ENCODE data around the gene TCERG1L.

TCERG1L gene

DNA sequence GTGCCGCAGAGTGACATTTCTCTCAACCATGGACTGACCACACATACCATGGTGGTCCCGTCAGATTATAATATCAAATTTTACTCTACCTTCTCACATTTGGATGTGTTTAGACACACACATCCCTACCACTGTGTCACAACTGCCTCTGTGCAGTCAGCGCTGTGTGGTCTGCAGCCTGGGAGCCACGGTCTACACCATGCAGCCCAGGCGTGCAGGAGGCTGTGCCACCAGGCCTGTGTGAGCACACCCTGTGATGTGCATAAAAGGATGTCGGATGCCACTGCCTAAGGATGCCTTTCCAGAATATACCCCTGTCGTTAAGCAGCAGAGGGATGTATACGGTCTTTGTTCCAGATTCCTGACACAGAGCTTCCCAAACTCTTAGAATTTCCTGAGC, 150.4 kb downstream of the TCERG1L start:
- H3K36me3 ChIP-seq (ENCODE audit: insufficient read depth), result no peaks in the 10 kb centered on the region
- no peaks in the 10 kb centered on the region for H3K4me1 ChIP-seq (ENCODE audit: low read depth, poor library complexity, severe bottlenecking)
- H3K27me3 ChIP-seq (ENCODE audit: insufficient read depth, low read depth), result no peaks in the 10 kb centered on the region
- no peak overlapping the region for H3K4me2 ChIP-seq
- H3K9ac ChIP-seq, result no peak overlapping the region
- H3K4me3 ChIP-seq (IDR thresholded peaks at IDR 0.05; ENCODE audit: insufficient read depth, low read depth, low read length), result no peak overlapping the region
- H2AFZ ChIP-seq (ENCODE audit: low read depth), result no peak overlapping the region
- no peak overlapping the region for H3K27ac ChIP-seq
- TF ChIP-seq, protein P1, sequence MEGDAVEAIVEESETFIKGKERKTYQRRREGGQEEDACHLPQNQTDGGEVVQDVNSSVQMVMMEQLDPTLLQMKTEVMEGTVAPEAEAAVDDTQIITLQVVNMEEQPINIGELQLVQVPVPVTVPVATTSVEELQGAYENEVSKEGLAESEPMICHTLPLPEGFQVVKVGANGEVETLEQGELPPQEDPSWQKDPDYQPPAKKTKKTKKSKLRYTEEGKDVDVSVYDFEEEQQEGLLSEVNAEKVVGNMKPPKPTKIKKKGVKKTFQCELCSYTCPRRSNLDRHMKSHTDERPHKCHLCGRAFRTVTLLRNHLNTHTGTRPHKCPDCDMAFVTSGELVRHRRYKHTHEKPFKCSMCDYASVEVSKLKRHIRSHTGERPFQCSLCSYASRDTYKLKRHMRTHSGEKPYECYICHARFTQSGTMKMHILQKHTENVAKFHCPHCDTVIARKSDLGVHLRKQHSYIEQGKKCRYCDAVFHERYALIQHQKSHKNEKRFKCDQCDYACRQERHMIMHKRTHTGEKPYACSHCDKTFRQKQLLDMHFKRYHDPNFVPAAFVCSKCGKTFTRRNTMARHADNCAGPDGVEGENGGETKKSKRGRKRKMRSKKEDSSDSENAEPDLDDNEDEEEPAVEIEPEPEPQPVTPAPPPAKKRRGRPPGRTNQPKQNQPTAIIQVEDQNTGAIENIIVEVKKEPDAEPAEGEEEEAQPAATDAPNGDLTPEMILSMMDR (conservative IDR thresholded peaks at IDR 0.05; ENCODE audit: low read depth, low read length), result no peak
- no peaks in the 10 kb centered on the region for H4K20me1 ChIP-seq (ENCODE audit: insufficient read depth)
- no peaks in the 10 kb centered on the region for H3K79me2 ChIP-seq (ENCODE audit: insufficient read depth, low read depth)

DNA sequence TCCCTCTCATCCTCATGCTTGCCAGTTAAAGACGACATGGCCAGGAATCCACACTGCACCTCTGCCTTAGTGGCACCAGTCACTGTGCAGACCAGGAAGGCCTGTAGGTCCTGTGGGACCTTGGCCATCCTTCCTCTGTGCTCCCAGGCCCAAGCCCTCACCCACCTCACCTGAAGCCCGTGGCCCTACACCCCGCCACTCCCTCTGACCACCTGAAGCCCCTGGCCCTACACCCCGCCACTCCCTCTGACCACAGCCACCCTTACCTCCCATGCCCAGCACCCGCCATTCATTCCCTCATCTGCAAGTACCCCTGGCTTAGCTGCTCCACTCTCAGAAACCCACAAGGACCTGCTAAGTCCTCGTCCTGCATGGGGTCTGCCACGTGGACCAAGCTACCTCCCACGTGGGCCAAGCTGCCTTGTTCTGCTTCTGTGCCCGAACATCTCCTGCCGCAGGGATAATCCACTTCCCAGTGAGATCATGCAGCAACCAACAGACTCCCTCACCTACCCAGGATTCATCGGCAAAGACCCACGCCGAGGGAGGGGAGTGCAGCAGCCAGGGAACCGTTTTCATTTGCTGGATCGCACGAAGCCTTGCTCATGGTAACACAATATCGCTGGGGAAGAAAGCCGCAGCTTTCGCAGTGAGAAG, 151.2 kb downstream of the TCERG1L start:
- no peaks in the 10 kb centered on the region for H3K36me3 ChIP-seq (ENCODE audit: insufficient read depth)

DNA sequence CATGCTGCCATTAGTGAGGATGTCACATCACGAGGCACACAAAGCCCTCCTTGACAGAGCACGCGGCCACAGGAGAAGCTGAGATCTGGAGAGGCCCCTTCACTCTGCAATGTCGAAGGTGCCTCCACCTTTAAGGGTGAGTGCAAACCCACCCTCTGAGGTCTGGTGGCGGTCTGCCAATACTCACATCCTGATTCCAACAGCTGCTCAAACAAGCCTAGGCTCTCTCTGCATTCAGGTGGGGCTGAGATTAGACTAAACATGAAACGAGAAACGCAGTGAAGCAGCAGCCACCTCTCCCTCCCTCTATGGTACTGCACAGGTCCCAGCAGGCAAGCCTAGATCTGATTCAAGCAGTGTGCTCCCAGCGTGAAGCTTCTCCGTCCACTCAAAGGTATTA, 151.8 kb downstream of the TCERG1L start:
- H3K9ac ChIP-seq, result no peak overlapping the region
- no peaks in the 10 kb centered on the region for H3K79me2 ChIP-seq (ENCODE audit: insufficient read depth, low read depth)
- H3K4me1 ChIP-seq (ENCODE audit: low read depth, poor library complexity, severe bottlenecking), result no peaks in the 10 kb centered on the region
- H4K20me1 ChIP-seq (ENCODE audit: insufficient read depth), result no peaks in the 10 kb centered on the region
- no peak overlapping the region for H3K4me2 ChIP-seq
- no peak overlapping the region for H3K4me3 ChIP-seq (IDR thresholded peaks at IDR 0.05; ENCODE audit: insufficient read depth, low read depth, low read length)
- H3K36me3 ChIP-seq (ENCODE audit: insufficient read depth), result no peaks in the 10 kb centered on the region
- H3K27me3 ChIP-seq (ENCODE audit: insufficient read depth, low read depth), result no peaks in the 10 kb centered on the region
- no peak overlapping the region for H3K27ac ChIP-seq
- TF ChIP-seq, protein P1 (conservative IDR thresholded peaks at IDR 0.05; ENCODE audit: low read depth, low read length), result no peak
- no peak overlapping the region for H2AFZ ChIP-seq (ENCODE audit: low read depth)

More for the DNA sequence above, 151.2 kb downstream of the TCERG1L start:
- no peak overlapping the region for H3K9ac ChIP-seq
- H3K4me3 ChIP-seq (IDR thresholded peaks at IDR 0.05; ENCODE audit: insufficient read depth, low read depth, low read length), result no peak overlapping the region
- H3K27ac ChIP-seq, result no peak overlapping the region
- H2AFZ ChIP-seq (ENCODE audit: low read depth), result no peak overlapping the region
- no peak overlapping the region for H3K4me2 ChIP-seq
- TF ChIP-seq, protein P1 (conservative IDR thresholded peaks at IDR 0.05; ENCODE audit: low read depth, low read length), result no peak
- H3K4me1 ChIP-seq (ENCODE audit: low read depth, poor library complexity, severe bottlenecking), result no peaks in the 10 kb centered on the region
- H4K20me1 ChIP-seq (ENCODE audit: insufficient read depth), result no peaks in the 10 kb centered on the region
- H3K27me3 ChIP-seq (ENCODE audit: insufficient read depth, low read depth), result no peaks in the 10 kb centered on the region
- no peaks in the 10 kb centered on the region for H3K79me2 ChIP-seq (ENCODE audit: insufficient read depth, low read depth)

DNA sequence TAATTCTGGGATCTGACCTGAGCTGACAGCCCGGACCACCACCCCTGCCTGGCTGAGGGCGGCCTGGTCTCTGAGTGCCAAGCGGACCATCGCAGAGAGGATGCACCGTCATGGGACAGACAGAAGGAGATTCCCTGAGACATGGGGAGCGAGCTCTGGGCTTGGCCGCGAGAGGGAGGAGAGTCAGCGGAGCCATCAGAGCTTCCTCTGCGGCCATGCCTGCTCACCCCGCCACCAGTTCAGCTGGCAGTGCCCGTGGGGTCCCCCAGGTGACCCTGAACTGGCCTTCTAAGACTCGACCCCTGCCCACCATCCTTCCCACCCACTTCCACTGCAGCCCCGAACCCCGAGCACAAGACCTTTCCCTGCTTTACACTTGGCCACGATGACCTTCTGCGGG, 152.8 kb downstream of the TCERG1L start:
- TF ChIP-seq, protein P1 (conservative IDR thresholded peaks at IDR 0.05; ENCODE audit: low read depth, low read length), result no peak
- H3K79me2 ChIP-seq (ENCODE audit: insufficient read depth, low read depth), result no peaks in the 10 kb centered on the region
- H3K9ac ChIP-seq, result no peak overlapping the region
- H3K4me1 ChIP-seq (ENCODE audit: low read depth, poor library complexity, severe bottlenecking), result no peaks in the 10 kb centered on the region
- H3K27me3 ChIP-seq (ENCODE audit: insufficient read depth, low read depth), result no peaks in the 10 kb centered on the region
- H3K27ac ChIP-seq, result no peak overlapping the region
- H4K20me1 ChIP-seq (ENCODE audit: insufficient read depth), result no peaks in the 10 kb centered on the region
- no peak overlapping the region for H2AFZ ChIP-seq (ENCODE audit: low read depth)
- no peaks in the 10 kb centered on the region for H3K36me3 ChIP-seq (ENCODE audit: insufficient read depth)
- H3K4me3 ChIP-seq (IDR thresholded peaks at IDR 0.05; ENCODE audit: insufficient read depth, low read depth, low read length), result no peak overlapping the region
- no peak overlapping the region for H3K4me2 ChIP-seq

Measured in KMS-11 (cell line).